NCI-H1436 (cell line): Measurements from ENCODE around the gene CLDN10.

Source experiments
- DNase-seq: peaks from one replicate; lab custom pipeline; 2025; lab: John Stamatoyannopoulos, UW

Gene CLDN10

DNA sequence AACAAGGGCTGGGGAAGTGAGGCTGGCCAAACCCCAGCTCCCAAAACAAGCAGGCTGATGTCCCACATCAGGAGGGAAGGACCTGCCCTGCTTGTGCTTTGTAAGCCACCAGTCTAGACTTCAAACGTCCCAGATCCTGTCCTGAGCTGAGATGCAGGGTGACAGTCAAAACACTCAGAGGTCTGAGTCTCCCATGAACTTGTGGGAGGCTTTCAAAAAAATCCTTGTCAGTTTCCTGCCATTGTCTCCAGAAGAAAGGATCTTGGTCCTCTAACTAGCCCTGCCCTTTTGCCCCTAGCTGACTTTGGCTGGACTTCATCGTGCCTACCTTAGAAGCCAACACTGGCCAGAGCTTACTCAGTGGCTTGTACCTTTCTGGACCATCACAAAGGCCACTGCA, 48.7 kb downstream of the CLDN10 start:
- no peak for DNase-seq

DNA sequence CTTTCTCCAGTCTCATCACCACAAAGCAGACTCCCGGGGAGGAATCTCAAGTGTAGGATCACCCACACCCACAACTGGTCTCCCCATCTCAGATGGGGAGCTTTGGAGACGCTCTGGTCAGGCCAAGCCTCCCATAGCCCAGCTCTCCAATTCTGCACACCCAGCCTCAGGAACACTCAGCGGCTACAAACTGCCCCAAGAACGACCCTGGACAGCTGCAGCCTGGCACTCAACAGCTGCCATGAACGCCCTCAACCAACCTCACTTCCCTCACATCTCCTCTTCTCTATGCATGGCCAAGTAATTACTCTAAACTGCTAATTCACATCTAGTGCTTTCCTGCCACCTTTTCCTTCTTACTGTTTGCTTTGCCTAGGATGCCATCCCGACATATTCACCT, 49.4 kb downstream of the CLDN10 start:
- DNase-seq = no peak

DNA sequence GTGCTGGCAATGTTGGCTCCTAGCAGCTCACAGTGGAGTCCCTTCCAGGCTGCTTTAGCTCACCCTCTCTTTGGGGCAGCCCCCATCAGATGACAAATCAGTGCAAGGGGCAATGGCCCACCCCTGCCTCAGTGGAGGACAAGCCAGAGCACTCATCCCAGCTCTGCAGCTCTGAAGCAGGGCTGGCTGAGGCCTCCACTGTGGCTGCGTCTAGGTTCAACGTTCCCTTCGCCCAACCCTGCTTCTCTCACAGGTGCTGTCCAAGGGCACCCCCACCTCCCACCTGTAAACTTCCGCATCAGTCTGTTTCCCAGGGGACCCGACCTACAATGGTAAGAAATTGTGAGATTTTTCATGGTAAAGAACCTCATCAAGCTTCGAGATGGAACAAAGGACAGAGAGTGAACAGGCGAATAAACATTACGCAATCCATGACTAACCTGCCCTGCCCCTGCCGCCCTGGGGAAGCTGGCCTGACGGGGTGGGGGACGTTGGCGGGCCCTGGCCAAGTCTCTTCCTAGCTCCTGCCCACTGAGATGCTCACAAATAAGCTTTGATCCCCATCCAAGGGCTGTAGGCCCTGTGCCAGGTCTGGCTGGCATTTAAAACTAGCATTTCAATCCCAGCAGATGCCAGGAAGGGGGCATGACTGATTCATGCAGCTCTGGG, 51.5 kb downstream of the CLDN10 start:
- DNase-seq = no peak

DNA sequence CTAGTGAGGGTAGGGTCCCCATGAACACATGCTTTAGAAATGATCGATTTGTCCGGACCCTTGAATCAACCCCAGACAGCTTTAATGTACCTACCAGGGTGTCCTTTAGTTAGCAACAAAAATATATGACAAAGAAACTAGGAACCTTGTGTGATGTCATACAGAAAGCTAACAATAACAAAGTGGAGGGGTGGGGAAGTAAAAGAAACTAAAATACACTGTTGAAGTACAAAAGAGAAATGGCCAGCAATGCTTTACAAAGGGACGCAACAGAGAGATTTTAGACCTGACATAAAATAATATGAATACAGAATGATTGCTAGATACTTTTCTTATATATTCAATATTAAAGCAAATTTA, 52.0 kb downstream of the CLDN10 start:
- no peak for DNase-seq

DNA sequence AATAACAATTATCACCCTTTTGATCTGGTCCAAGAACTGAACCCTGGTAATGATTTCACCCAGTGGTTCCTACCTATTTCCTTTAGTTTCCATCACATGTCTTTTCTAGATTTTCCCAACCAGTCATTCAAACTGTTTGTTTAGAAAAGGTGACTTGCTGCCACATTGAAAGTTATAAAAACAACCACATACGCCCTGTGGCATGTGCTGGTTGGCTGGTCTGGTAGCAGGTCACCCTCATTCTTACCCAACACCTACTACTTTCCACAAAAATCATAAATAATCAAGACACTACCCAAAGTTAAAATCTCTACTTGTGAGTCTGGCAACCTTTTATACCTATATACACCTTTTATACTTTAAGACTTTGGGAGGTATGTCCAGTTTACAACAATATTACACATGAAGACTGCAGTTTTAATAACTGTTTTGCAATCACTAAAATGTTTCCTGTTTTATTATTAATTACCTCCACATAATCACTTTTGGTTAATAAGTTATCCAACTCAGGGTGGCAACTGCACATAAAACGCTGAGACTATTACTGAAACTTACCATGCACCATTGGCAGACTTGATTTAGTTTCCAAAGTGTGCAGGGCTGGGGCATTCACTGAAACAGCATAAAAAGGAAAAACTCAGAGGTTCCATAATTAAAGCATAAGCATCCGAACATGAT, 53.1 kb downstream of the CLDN10 start:
- no peak for DNase-seq

DNA sequence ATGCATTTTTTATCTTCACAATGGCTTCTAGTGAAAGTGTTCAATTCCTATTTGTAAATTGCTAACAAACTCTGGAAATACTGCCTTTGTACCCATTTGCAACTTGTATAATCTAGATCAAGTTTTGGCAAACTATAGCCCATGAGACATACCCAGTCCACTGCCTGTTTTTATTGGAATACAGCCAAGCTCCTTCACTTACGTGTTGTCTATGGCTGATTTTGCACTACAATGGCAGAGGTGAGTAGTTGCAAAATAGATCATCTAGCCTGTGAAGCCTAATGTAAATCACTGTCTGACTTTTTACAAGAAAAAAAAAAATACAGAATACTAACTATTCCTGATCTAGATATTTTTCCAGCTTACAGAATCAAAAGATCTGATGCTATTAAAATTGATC, 54.8 kb downstream of the CLDN10 start:
- DNase-seq = no peak

DNA sequence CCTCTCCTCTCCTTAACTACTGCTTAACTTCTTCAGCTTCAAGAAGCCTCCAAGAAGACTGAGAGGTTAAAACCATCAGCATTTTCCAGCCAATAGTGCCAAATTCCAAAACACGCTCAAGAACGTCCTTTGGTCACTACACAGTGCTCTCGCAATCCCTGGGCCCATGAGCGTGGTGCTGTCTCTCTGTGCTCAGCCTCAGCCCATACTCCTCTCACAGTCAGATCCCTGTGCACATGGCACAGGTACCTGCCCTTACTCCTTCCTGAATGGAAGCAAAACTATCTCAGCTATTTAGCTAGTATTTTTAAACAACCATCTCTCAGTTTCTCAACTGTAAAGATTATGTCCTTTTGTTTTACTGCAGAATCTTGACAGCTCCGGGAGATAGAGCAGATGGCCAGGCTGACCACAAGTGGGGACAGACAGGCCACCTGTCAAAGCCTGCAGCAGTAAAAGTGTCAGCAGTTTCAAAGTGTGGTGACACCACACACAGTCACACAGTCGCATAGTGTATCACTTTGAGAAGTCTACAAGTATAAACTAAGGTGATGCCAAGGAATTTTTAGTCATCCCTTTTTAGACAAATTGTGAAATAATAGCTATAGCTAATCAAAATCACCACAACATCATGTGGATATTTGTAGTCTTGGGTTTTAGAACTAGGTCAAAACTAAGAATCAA, 56.3 kb downstream of the CLDN10 start:
- DNase-seq = no peak

DNA sequence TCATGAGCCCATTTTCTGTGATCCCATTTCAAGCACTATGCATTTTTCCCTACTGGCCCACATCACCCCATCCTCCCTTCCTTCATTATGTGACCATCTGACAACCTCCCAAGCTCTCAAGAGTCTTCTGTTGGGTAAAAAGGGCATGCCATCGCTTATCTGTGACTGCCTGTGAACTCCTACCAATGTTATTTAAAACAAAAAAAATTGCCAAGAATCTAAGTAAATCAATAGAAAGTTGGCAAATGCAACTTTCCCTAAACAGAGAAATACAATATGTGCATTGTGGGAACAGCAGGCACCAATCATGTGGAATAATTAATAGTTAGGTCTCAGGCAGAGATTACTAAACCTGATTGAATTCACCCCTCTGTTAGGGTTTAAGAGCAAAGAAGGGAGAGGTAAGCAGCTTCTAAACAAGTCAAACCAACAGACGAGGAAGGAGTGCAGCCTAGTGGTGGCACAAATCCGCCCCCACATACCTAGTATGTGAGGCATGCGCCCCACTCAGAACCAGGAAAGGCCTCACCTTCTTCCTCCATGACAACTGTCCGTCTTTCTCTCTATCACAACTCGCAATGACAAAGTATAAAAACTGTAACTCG, 62.2 kb downstream of the CLDN10 start:
- no peak for DNase-seq

DNA sequence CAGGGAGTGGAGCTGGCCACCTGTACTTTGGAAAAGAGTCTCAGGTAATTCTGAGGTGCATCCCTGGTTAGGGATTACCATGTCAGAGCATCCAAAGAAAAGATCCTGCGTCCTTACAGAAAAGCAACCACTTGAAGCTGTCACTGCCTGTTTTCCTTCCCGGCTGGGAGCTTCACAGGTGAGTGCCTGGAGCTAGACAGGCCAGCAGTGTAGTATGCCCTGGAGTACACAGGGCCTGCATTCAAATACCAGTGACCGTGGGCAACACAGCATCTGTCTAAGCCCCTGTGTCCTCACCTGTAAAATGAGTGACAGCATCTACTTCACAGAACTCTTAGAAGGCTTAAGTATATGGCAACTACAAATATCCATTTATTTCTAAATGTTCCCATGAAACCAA, 63.0 kb downstream of the CLDN10 start:
- no peak for DNase-seq

DNA sequence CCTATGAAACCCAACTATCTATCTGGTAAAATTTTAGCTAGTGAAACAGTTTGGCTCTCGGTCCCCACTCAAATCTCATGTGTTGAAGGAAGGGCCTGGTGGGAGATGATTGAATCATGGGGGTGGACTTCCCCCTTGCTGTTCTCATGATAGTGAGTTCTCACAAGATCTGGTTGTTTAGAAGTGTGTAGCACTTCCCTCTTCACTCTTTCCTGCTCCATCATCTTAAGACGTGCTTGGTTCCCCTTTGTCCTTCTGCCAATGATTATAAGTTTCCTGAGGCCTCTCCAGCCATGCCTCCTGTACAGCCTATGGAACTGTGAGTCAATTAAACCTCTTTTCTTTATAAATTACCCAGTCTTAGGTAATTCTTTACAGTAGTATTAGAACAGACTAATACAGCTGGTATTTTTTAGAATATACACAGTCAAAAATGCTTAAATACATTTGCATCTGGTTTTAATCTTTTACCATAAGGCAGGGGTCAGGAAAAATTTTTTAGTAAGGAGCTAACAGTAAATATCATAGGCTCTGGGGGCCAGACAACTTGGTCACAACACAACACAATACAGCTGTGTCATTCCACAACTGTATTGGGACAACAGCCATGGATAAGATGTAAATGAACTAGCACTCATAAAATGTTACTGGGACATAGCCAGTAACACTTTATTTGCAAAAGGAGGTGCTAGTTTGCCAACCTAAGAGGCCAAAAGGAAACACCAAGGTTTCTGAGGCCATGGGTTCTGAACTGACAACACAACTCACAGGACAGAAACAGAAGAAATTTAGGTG, 67.7 kb downstream of the CLDN10 start:
- DNase-seq = no peak

DNA sequence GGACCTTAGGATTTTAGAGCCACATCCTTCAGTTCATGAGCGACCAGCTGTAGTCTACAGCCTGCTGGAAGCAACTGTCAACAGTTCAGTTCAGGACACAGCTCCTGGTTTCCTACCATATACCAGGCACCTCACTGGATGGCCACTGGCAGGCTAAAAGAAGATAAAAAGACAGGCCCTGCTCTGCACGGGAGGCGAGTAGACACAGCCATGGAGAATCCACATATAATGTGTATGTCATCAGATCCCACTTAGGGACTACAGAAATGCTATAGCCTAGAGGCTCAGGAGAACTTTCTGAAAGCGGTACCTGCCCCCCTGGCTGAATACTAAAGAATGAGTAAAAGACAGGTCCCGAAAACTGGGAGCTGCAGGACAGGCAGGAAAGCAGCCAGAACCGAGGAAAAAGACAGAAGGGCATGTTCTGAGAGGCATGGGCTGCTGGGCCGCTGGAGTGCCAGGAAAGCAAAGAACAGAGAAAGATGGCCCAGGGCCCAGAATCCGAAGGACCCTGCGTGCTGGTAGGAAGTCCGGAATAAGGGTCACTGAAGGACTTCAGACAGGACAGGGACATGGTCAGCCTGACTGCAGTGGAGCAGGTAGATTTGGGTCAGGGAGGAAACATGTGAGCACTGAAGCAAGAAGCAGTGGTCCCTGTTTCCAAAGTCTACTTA, 68.4 kb downstream of the CLDN10 start:
- no peak for DNase-seq

DNA sequence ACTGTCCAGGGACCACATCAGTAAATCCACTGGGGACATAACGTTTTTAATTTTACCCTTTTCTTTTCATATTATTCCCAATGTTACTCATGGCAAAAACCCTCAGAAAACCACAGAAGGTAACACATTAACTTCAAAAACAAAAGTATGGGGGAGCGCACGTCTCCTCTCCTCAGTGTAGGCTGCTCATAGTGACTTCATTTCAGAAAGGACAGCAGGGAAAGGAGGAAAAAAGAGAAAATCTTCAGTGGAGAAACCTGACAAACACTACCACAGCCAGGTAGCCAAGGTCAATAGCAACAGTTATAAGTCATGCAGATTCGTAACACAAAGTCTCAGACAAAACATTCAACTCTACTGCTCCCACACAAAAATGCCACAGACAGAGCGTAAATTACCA, 70.6 kb downstream of the CLDN10 start:
- DNase-seq = no peak

DNA sequence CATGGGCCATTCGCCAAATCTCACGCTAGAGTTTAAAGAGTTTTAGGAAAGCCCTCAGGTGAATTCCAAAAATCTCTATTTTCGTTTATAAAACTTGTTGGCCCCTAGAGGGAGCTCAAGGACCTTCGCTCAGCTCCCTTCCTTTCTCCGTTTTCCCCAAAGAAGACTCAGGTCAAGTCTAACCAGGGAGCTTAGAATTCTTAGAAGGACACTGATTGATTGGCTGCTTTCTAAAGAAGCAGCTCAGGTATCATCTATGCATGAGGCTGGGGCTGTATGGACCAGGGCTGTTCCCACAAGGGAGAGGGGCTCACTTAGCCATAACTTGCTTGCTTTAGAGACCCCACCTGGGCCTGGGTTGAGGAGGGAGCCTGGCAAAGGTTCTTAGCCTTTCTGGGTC, 71.5 kb downstream of the CLDN10 start:
- peak; percentile 46 for DNase-seq

DNA sequence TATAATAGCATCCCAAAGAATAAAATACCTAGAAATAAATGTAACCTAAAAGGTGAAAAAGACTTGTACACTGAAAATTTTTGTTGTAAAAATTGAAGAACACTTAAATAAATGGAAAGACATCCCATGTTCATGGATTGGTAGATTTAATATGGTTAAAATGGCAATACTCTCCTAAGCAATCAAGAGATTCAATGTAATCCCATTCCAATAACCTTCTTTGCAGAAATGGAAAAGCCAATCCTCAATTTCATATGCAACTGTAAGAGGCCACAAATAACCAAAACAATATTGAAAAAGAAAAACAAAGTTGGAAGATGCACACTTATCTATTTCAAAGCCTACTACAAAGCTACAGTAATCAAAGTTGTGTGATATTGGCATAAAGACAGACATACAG, 74.2 kb downstream of the CLDN10 start:
- DNase-seq = no peak

DNA sequence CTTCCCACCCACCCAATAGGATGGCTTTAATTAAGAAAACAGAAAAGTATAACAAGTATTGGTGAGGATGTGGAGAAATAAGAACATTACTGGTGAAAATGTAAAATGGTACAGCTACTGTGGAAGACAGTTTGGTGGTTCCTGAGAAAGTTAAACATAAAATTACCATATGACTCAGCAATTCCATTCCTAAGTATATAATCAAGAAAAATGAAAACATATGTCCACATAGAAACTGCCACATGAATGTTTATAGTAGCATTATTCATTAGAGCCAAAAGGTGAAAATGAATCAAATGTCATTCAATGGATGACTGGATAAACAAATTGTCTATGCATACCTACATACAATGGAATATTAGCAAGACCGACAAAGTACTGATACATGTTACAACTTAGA, 75.1 kb downstream of the CLDN10 start:
- DNase-seq = no peak

DNA sequence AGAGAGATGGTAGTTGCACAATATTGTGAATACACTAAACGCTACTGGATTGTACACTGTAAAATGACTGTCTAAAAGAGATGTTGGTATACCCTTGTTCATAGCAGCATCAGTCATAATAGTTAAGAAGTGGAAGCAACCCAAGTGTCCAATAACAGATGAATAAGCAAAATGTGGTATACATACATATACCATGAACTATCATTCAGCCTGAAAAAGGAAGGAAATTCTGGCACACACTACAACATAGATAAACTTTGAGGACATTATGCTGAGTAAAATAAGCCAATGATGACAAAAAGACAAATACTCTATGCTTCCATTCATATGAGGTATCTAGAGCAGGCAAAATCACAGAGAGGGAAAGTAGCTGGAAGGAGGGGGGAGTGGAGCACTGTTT, 76.0 kb downstream of the CLDN10 start:
- no peak for DNase-seq

DNA sequence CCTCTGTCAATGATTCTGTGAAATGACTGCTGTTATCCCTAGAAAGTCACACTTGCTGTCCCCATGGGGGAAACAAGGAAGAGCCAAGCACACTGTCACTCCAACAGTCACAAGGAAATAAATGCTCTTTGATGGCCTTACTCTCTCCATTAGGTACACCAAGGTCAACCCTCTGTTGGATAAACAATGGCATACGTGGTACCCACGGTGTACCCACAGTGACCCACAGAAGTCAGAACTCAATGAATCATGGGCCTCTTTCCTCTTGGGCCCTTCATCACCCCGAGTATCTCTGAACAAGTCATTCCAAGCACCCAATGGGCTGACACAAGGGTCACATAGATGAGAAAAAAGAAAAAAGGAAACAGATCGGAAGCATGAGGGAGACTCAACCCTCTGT, 76.6 kb downstream of the CLDN10 start:
- no peak for DNase-seq
